ENCODE results near the gene SMYD4. TPM values are rescaled to one million over a fixed set of nuclear protein-coding genes. Genes with fewer than 3 reads are reported as not detected.
"Not testable (repeated sequence)": the region's sequence is repeated elsewhere in the genome, so short reads cannot be mapped to it uniquely, and the experiment has no call there.

Gene SMYD4
- total RNA-seq, 1 donor from 2014 or later: 19.0 TPM

GRCh38 chr17:1782171-1782567 lies 47.5 kb downstream of the SMYD4 start:
- DNase-seq (ENCODE audit: low spot score): no peak

GRCh38 chr17:1779571-1780131 lies 50.1 kb downstream of the SMYD4 start:
- peak; percentile 81 for DNase-seq (ENCODE audit: low spot score)

DNA sequence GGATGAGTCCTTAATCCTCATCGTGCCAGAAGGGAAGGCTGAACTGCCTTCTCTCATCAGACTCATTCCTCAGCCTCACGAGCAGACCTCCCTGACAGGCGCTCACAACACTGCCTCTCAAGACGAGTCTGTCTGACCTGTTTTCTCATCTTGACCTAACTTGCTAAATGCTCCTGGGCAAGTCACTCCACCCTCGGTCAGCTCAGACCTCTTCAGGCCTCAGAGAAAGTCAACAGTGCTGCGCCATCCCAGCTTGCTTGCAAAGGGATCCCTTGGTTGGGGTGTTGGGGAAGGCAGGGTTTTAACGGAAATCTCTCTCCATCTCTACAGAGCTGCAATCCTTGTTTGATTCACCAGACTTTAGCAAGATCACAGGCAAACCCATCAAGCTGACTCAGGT lies 52.8 kb downstream of the SMYD4 start:
- no peak for DNase-seq (ENCODE audit: low spot score)

DNA sequence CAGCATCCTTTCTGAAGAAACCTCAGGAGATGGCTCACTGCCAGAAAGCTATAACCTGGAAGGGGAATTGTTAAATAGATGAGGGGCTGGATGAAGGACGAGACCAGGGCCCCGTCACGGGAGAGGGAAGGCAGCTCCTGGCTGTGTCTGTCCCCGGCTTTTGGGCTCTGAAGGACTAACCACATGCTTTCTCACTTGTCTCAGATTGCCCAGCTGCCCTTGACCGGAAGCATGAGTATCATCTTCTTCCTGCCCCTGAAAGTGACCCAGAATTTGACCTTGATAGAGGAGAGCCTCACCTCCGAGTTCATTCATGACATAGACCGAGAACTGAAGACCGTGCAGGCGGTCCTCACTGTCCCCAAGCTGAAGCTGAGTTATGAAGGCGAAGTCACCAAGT lies 53.4 kb downstream of the SMYD4 start:
- DNase-seq (ENCODE audit: low spot score): no peak

DNA sequence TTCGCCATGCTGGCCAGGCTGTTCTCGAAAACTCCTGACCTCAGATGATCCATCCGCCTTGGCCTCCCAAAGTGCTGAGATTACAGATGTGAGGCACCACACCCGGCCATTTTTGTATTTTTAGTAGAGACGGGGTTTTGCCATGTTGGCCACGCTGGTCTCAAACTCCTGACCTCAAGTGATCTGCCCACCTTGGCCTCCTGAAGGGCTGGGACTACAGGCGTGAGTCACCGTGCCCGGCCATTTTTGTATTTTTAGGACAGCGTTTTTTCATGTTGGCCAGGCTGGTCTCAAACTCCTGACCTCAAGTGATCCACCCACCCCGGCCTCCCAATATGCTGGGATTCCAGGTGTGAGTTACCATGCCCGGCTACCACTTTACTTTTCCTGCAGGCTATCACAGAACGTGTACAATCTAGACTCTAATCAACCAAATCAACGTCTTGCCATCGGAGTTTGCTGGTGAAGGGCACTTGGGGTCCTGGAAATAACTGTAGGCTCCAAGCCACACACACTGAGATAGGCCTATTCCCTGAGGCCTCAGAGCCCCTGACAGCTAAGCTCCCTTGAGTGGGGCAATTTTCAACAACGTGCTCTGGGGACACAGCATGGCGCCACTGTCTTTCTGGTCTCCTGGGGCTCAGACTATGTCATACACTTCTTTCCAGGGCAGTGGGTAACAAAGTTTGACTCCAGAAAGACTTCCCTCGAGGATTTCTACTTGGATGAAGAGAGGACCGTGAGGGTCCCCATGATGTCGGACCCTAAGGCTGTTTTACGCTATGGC lies 55.1 kb downstream of the SMYD4 start:
- DNase-seq (ENCODE audit: low spot score): no peak

DNA sequence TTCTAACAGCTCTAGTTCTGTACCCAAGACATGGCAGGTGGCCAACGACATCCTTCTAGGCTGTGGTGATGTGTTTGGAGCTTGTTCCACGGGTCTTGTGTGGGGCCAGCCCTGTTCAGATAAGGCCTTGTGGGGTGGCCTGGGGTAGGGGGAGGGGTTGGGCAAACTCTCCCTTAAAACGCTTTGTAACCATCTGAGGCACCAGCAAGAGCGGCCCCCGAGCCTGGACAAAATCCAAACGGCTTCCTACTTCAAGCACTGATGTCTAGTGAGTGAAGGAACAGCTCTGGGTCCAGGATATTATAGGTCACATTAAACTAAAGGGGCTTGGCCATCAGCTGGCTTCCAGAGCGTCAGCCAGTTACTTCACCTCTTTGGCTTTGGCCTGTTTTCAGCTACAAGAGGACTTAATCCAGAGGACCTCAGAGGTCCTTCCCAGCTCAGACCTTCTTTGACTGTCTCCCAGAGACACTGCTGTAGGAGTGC lies 56.0 kb downstream of the SMYD4 start:
- no peak for DNase-seq (ENCODE audit: low spot score)

- not testable (repeated sequence) for DNase-seq (ENCODE audit: low spot score)
Observed at GRCh38 chr17:1773000-1773695, 56.6 kb downstream of the SMYD4 start.

DNA sequence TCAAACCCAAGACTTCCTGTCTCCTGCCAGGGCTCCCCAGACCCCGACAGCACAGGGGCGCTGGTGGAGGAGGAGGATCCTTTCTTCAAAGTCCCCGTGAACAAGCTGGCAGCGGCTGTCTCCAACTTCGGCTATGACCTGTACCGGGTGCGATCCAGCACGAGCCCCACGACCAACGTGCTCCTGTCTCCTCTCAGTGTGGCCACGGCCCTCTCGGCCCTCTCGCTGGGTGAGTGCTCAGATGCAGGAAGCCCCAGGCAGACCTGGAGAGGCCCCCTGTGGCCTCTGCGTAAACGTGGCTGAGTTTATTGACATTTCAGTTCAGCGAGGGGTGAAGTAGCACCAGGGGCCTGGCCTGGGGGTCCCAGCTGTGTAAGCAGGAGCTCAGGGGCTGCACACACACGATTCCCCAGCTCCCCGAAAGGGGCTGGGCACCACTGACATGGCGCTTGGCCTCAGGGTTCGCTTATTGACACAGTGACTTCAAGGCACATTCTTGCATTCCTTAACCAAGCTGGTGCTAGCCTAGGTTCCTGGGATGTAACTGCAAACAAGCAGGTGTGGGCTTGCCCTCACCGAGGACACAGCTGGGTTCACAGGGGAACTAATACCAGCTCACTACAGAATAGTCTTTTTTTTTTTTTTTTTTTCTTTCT lies 59.8 kb downstream of the SMYD4 start:
- DNase-seq (ENCODE audit: low spot score): peak; percentile 83

GRCh38 chr17:1767358-1767757 lies 62.3 kb downstream of the SMYD4 start:
- DNase-seq (ENCODE audit: low spot score): no peak

GRCh38 chr17:1766382-1767135 lies 63.1 kb downstream of the SMYD4 start:
- DNase-seq (ENCODE audit: low spot score): no peak

DNA sequence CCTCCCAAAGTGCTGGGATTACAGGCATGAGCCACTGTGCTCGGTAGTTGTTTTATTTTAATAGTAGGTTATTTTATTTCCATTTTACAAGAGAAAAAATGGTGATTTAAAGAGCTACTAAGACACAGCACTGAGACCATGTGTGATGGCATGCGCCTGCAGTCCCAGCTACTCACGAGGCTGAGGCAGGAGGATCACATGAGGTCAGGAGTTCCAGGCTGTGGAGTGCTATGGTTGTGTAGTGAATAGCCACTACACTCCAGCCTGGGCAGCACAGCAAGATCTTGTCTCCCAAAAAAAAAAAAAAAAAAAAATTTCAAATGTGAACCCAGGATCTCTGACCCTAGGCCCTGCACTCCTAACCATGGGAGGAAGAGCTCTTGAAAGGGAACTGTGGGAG lies 64.1 kb downstream of the SMYD4 start:
- no peak for DNase-seq (ENCODE audit: low spot score)

- not testable (repeated sequence) for DNase-seq (ENCODE audit: low spot score)
Observed at GRCh38 chr17:1764705-1765104, 65.0 kb downstream of the SMYD4 start.

DNA sequence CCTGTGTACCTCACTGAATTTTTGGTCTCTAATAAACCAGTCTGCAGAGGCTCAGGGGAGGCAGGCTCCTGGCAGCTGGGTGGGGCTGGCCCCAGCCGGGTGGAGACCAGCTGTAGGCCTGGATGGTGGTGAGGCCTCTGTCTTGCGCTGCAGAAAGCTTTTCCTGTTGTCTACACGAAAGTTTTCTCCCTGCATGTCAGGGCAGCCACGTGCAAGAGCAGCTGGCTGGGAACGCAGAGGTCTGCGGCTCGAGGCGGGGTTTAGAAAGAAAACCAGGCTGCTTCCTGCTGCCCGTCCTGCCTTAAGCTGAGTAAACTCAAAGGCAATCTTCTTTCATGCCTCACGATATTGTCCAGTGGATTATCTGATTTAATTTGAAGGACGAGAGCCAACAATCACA lies 65.4 kb downstream of the SMYD4 start:
- DNase-seq (ENCODE audit: low spot score): peak; percentile 79

- no peak for DNase-seq (ENCODE audit: low spot score)
Observed at GRCh38 chr17:1762901-1763898, 66.5 kb downstream of the SMYD4 start.

- no peak for DNase-seq (ENCODE audit: low spot score)
Observed at GRCh38 chr17:1762233-1762900, 67.3 kb downstream of the SMYD4 start.

DNA sequence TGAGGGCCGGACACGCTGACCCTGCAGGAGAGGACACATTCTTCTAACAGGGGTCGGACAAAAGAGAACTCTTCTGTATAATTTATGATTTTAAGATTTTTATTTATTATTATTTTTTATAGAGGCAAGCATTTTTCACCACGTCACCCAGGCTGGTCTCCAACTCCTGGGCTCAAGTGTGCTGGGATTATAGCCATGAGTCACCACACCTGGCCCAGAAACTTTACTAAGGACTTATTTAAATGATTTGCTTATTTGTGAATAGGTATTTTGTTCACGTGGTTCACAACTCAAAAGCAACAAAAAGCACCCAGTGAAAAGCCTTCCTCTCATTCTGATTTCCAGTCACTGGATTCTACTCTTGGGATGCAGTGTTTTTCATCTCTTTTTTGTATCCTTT lies 70.2 kb downstream of the SMYD4 start:
- no peak for DNase-seq (ENCODE audit: low spot score)

GRCh38 chr17:1758807-1759206 lies 70.9 kb downstream of the SMYD4 start:
- no peak for DNase-seq (ENCODE audit: low spot score)

GRCh38 chr17:1755827-1756262 lies 73.9 kb downstream of the SMYD4 start:
- DNase-seq (ENCODE audit: low spot score): no peak

DNA sequence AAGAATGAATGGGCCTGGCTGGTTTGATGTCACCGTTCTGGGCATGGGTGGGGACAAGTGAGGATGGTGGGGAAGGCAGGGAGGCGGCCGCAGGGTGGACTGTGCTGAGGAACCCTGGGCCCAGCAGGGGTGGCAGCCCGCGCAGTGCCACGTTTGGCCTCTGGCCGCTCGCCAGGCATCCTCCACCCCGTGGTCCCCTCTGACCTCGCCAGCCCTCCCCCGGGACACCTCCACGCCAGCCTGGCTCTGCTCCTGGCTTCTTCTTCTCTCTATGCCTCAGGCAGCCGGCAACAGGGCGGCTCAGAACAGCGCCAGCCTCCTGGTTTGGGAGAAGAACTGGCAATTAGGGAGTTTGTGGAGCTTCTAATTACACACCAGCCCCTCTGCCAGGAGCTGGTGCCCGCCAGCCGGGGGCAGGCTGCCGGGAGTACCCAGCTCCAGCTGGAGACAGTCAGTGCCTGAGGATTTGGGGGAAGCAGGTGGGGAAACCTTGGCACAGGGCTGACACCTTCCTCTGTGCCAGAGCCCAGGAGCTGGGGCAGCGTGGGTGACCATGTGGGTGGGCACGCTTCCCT lies 74.4 kb downstream of the SMYD4 start:
- no peak for DNase-seq (ENCODE audit: low spot score)

Data from ureter (tissue), 1 donor.